Activated CD8-positive, alpha-beta T cell treated with anti-CD3 and anti-CD28 coated beads for 36 hours (primary cell): Measurements from ENCODE around the gene FBXO31. TPM values are rescaled to one million over a fixed set of nuclear protein-coding genes. Genes with fewer than 3 reads are reported as not detected.

ENCODE experiments used
- ATAC-seq: fragments of 200-7000 bp; cut with Tn5 transposase; one replicate; pipeline ENCODE4 v1.10.0; 2021; ENCODE audit warnings: mild to moderate bottlenecking, moderate library complexity
- CTCF ChIA-PET: fragments of 350-600 bp; sonication (Branson Sonifier 250); formaldehyde crosslinking; loops from one replicate; lab custom pipeline; 2021; ENCODE audit warnings: antibody characterized with exemption; lab: Charles Lee
- POLR2A ChIA-PET: fragments of 350-600 bp; sonication (Branson Sonifier 250); formaldehyde crosslinking; loops from one replicate; lab custom pipeline; 2021; ENCODE audit warnings: antibody characterized with exemption; lab: Charles Lee
- DNase-seq: peaks from one replicate; pipeline ENCODE4 v3.0.0-alpha.2; 2020
- H3K27ac Mint-ChIP-seq: one replicate; pipeline ENCODE4 v1.8.0; 2021; ENCODE audit warnings: mild to moderate bottlenecking, mixed read lengths
- H3K27me3 Mint-ChIP-seq: one replicate; pipeline ENCODE4 v1.8.0; 2021; ENCODE audit warnings: mixed read lengths
- H3K36me3 Mint-ChIP-seq: one replicate; pipeline ENCODE4 v1.8.0; 2021; ENCODE audit warnings: low read depth, mixed read lengths
- H3K4me1 Mint-ChIP-seq: one replicate; pipeline ENCODE4 v1.8.0; 2021; ENCODE audit warnings: low read depth, mixed read lengths
- H3K4me3 Mint-ChIP-seq: one replicate; pipeline ENCODE4 v1.8.0; 2021; ENCODE audit warnings: mild to moderate bottlenecking, moderate library complexity, mixed read lengths
- H3K9me3 Mint-ChIP-seq: one replicate; pipeline ENCODE4 v1.8.0; 2021; ENCODE audit warnings: mixed read lengths
- CTCF ChIP-seq: fragments of 200-600 bp; IDR thresholded peaks from one replicate; pipeline ENCODE4 v1.8.0; 2022; ENCODE audit warnings: antibody characterized with exemption, mild to moderate bottlenecking
- intact Hi-C: fragments of 100-400 bp; cut with micrococcal nuclease; formaldehyde crosslinking; loops from one replicate; pipeline ENCODE4 v1.10.0; 2022
- total RNA-seq, 2 experiments: library from RNA; stranded (reverse); gene quantifications; one replicate each; pipeline ENCODE4 v1.2.3, GENCODE V29; 2021

The FBXO31 gene
- total RNA-seq, 2 experiments from 2014 or later: 32.0 to 32.7 TPM

GRCh38 chr16:87295259-87295658 lies 88.3 kb downstream of the FBXO31 start:
- H3K4me3 Mint-ChIP-seq: no peak overlapping the region
- peaks cover 4% of the 10 kb centered on the region for H3K9me3 Mint-ChIP-seq
- peaks cover 5% of the 10 kb centered on the region for H3K36me3 Mint-ChIP-seq
- ChIA-PET POLR2A (no interaction called here), CTCF (no interaction called here)
- no peaks in the 10 kb centered on the region for H3K4me1 Mint-ChIP-seq
- intact Hi-C loops: no loop called here
- H3K27ac Mint-ChIP-seq: no peak overlapping the region
- TF ChIP-seq CTCF: no peak
- H3K27me3 Mint-ChIP-seq: no peaks in the 10 kb centered on the region
- DNase-seq (no peak), ATAC-seq (peak; percentile 79)

DNA sequence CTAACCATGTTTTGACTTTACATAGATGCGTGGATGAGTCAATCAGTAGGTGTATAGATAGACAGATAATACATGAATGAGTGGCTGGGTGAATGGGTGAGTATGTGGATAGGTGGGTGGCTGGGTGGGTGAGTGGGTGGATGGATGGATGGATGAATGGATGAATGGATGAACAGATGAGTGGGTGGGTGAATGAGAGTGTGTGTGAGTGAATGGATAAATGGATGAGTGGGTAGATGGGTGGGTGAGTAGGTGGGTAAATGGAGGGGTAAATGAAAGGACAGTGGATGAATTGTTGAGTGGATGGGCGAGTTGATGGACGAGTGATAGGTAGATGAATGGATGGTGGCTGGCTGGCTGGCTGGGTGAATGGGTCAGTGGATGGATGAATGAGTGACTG lies 89.6 kb downstream of the FBXO31 start:
- Mint-ChIP-seq H3K4me1 (no peaks in the 10 kb centered on the region), H3K36me3 (peaks cover 5% of the 10 kb centered on the region), H3K27me3 (no peaks in the 10 kb centered on the region), H3K27ac (no peak overlapping the region), H3K4me3 (no peak overlapping the region), H3K9me3 (peaks cover 4% of the 10 kb centered on the region)
- DNase-seq: no peak
- intact Hi-C loops: no loop called here
- ChIA-PET CTCF (interaction anchor here (1.0 kb wide), 1 partner anchor 730 kb away, joined by 3 read pairs; no protein-coding TSS in a partner anchor), POLR2A (no interaction called here)
- no peak for TF ChIP-seq CTCF
- ATAC-seq: no peak

DNA sequence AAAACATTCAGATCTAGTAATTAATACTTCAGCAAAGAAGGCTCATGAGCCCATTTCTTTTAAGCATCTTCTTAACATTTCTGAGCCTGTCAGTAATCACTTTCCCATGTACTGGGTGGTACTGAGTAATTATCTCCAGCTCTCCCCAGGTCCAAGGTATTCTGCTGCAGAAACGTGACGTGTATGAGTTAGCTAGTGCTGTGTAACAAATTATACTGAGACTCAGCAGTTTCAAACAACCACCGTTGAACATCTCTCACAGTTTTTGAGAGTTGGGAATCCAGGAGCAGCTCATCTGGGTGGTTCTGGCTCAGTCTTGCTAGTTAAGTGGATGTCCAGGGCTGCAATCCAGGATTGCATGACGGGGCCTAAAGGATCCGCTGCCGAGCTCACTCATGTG lies 91.6 kb downstream of the FBXO31 start:
- no peak for DNase-seq
- Mint-ChIP-seq H3K27ac (no peak overlapping the region), H3K27me3 (no peaks in the 10 kb centered on the region), H3K4me3 (no peak overlapping the region), H3K4me1 (no peaks in the 10 kb centered on the region), H3K36me3 (peaks cover 5% of the 10 kb centered on the region), H3K9me3 (peaks cover 4% of the 10 kb centered on the region)
- no peak for TF ChIP-seq CTCF
- no peak for ATAC-seq
- POLR2A ChIA-PET: interaction anchor here (1.4 kb wide), 1 partner anchor 9 kb away, joined by 4 read pairs; no protein-coding TSS in a partner anchor
- CTCF ChIA-PET: interaction anchor here (1.4 to 1.8 kb wide), 2 partner anchors 13 to 89 kb away, joined by 3 to 5 read pairs; no protein-coding TSS in a partner anchor
- intact Hi-C loops: no loop called here

DNA sequence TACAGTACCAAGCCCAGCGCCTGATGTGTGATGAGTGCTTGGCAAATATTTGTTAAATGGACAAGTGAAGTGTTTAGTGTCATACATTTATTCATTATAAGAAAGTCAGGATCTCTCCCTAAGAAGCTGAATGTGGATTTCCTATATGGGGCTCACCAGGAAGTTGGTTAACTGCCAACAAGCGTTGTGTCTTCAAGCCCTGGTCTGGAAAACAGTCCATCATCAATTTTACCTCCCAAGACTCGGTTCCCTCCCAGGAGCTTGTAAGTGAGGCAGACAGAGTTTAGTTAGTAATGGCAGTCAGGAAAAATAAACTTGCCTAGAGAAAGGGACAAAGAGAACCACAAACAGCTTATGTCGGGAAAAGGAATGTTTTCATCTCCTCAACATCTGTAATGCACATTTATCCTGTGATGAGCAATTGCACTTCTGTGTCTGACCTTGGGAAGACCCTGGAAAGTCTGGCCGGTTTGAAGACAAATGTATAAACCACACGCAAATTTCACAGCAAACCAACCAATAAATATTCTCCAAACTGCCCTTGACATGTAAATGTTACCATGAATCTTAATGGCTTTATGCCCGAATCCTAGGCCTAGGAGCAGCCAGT lies 94.7 kb downstream of the FBXO31 start:
- TF ChIP-seq CTCF: no peak
- Mint-ChIP-seq H3K9me3 (peaks cover 4% of the 10 kb centered on the region), H3K4me1 (no peaks in the 10 kb centered on the region), H3K4me3 (no peak overlapping the region), H3K36me3 (peaks cover 5% of the 10 kb centered on the region), H3K27ac (no peak overlapping the region), H3K27me3 (no peaks in the 10 kb centered on the region)
- DNase-seq: no peak
- ATAC-seq: no peak
- POLR2A ChIA-PET: interaction anchor here (0.6 kb wide), 1 partner anchor 177 kb away, joined by 3 read pairs; no protein-coding TSS in a partner anchor
- CTCF ChIA-PET: interaction anchor here (1.4 kb wide), 1 partner anchor 9 kb away, joined by 3 read pairs; no protein-coding TSS in a partner anchor
- intact Hi-C loops: no loop called here

DNA sequence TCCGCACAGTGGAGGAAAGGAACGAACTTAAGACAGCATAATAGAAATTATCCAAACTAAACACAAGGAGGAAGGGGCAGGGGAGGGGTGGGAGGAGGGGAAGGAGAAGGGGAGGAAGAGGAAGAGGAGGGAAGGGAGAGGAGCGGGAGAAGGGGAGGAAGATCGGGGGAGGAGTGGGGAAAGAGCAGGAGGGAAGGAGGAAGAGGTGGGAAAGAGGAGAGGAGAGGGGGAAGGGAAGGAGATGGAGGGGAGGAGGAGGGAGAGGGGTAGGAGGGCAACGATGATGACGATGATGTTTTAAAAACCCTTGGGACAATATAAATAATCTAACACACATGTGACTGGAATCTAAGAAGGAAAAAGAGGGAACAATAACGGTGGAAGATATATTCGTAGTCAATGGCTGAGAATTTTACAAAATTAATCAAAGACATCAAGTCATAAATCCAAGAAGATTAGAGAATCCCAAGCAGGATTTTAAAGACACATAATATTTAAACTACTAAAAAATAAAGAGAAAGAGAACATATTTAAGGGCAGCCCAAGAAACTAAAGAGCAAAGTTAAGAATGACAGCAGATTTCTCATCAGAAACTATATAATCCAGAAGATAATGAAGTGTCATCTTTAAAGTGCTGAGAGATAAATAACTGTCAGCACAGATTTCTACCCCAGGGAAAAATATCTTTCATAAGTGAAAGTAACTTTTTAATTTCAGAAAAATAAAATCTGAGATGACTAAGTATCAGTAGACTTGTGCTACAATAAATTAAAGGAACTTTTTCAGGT lies 96.5 kb downstream of the FBXO31 start:
- intact Hi-C loops: no loop called here
- POLR2A ChIA-PET: no interaction called here
- CTCF ChIA-PET: interaction anchor here (0.6 to 1.2 kb wide), 2 partner anchors 11 to 499 kb away, joined by 3 read pairs; no protein-coding TSS in a partner anchor
- no peaks in the 10 kb centered on the region for H3K27me3 Mint-ChIP-seq
- H3K36me3 Mint-ChIP-seq: no peaks in the 10 kb centered on the region
- no peak overlapping the region for H3K27ac Mint-ChIP-seq
- DNase-seq (no peak), ATAC-seq (no peak)
- H3K4me1 Mint-ChIP-seq: no peaks in the 10 kb centered on the region
- TF ChIP-seq CTCF: no peak
- peaks cover under 1% of the 10 kb centered on the region for H3K9me3 Mint-ChIP-seq
- H3K4me3 Mint-ChIP-seq: no peak overlapping the region
